WTC11 (cell line): ENCODE results near the gene FUBP3. TPM values are rescaled to one million over a fixed set of nuclear protein-coding genes. Genes with fewer than 3 reads are reported as not detected.

ENCODE experiments used
- ATAC-seq: fragments of 200-7000 bp; cut with Tn5 transposase; 2 replicates; pipeline ENCODE4 v1.10.0; 2021; ENCODE audit warnings: mild to moderate bottlenecking, moderate library complexity
- CTCF ChIA-PET: fragments of 300-600 bp; sonication (Branson Sonifier 250); formaldehyde crosslinking; loops from one replicate; lab custom pipeline; 2021; ENCODE audit warnings: antibody characterized with exemption; lab: Charles Lee
- POLR2A ChIA-PET: fragments of 350-600 bp; sonication (Branson Sonifier 250); formaldehyde crosslinking; loops from one replicate; lab custom pipeline; 2021; ENCODE audit warnings: antibody characterized with exemption; lab: Charles Lee
- DNase-seq: peaks from one replicate; pipeline ENCODE4 v3.0.0; 2021; ENCODE audit warnings: low spot score
- H3K27ac Mint-ChIP-seq: 2 replicates; pipeline ENCODE4 v1.8.0; 2021; ENCODE audit warnings: mixed read lengths
- H3K27me3 Mint-ChIP-seq: 2 replicates; pipeline ENCODE4 v1.8.0; 2021; ENCODE audit warnings: low read depth, mild to moderate bottlenecking, moderate library complexity, mixed read lengths
- H3K36me3 Mint-ChIP-seq: 2 replicates; pipeline ENCODE4 v1.8.0; 2021; ENCODE audit warnings: mixed read lengths
- H3K4me1 Mint-ChIP-seq: 2 replicates; pipeline ENCODE4 v1.8.0; 2022; ENCODE audit warnings: mixed read lengths
- H3K4me3 Mint-ChIP-seq: 2 replicates; pipeline ENCODE4 v1.8.0; 2021; ENCODE audit warnings: mild to moderate bottlenecking, moderate library complexity, mixed read lengths
- H3K9me3 Mint-ChIP-seq: 2 replicates; pipeline ENCODE4 v1.8.0; 2021; ENCODE audit warnings: mixed read lengths
- E2F4 ChIP-seq: sonication (generic); formaldehyde crosslinking; IDR thresholded peaks from 2 replicates; pipeline ENCODE4 v1.8.1; 2022; ENCODE audit warnings: low read depth, mild to moderate bottlenecking, moderate library complexity, missing genetic modification reagents, borderline replicate concordance
- E2F5 ChIP-seq: sonication (generic); formaldehyde crosslinking; IDR thresholded peaks from 2 replicates; pipeline ENCODE4 v1.8.1; 2022; ENCODE audit warnings: mild to moderate bottlenecking, moderate library complexity, missing genetic modification reagents
- ERG ChIP-seq: fragments of 250-450 bp; sonication (Bioruptor Pico); IDR thresholded peaks from 2 replicates; pipeline ENCODE4 v1.8.0; 2021; ENCODE audit warnings: mild to moderate bottlenecking
- ETV6 ChIP-seq: sonication (generic); formaldehyde crosslinking; IDR thresholded peaks from 2 replicates; pipeline ENCODE4 v1.8.1; 2022; ENCODE audit warnings: mild to moderate bottlenecking, missing genetic modification reagents
- FOXK1 ChIP-seq: sonication (generic); formaldehyde crosslinking; IDR thresholded peaks from 2 replicates; pipeline ENCODE4 v1.8.0; 2022; ENCODE audit warnings: mild to moderate bottlenecking, moderate library complexity, missing genetic modification reagents
- FOXP1 ChIP-seq: sonication (generic); formaldehyde crosslinking; IDR thresholded peaks from 2 replicates; pipeline ENCODE4 v1.8.0; 2022; ENCODE audit warnings: missing genetic modification reagents, mild to moderate bottlenecking, moderate library complexity, borderline replicate concordance
- GRHL2 ChIP-seq: fragments of 250-450 bp; sonication (Bioruptor Pico); IDR thresholded peaks from 2 replicates; pipeline ENCODE4 v1.8.0; 2022; ENCODE audit warnings: mild to moderate bottlenecking, moderate library complexity; ENCODE audit not compliant: insufficient replicate concordance, severe bottlenecking
- GTF2I ChIP-seq: fragments of 250-450 bp; sonication (Bioruptor Pico); conservative IDR thresholded peaks from 2 replicates; pipeline ENCODE4 v1.4.0; 2021; ENCODE audit warnings: mild to moderate bottlenecking
- IRF2 ChIP-seq: sonication (generic); formaldehyde crosslinking; IDR thresholded peaks from 2 replicates; pipeline ENCODE4 v1.8.0; 2022; ENCODE audit warnings: low read depth, missing genetic modification reagents, borderline replicate concordance
- KAT7 ChIP-seq: sonication (generic); formaldehyde crosslinking; IDR thresholded peaks from 2 replicates; pipeline ENCODE4 v1.8.1; 2023; ENCODE audit warnings: missing genetic modification reagents, mild to moderate bottlenecking, borderline replicate concordance
- MXD4 ChIP-seq: fragments of 250-450 bp; sonication (Bioruptor Pico); IDR thresholded peaks from 2 replicates; pipeline ENCODE4 v1.8.0; 2021; ENCODE audit warnings: mild to moderate bottlenecking, moderate library complexity, borderline replicate concordance
- MYBL2 ChIP-seq: sonication (generic); formaldehyde crosslinking; IDR thresholded peaks from 2 replicates; pipeline ENCODE4 v1.8.1; 2023; ENCODE audit warnings: mild to moderate bottlenecking, moderate library complexity, missing genetic modification reagents
- NFATC4 ChIP-seq: fragments of 250-450 bp; sonication (Bioruptor Pico); IDR thresholded peaks from 2 replicates; pipeline ENCODE4 v1.9.0; 2021; ENCODE audit warnings: mild to moderate bottlenecking
- PREB ChIP-seq: sonication (generic); formaldehyde crosslinking; IDR thresholded peaks from 2 replicates; pipeline ENCODE4 v1.8.1; 2022; ENCODE audit warnings: mild to moderate bottlenecking, missing genetic modification reagents, moderate library complexity, borderline replicate concordance
- PRRX2 ChIP-seq: fragments of 250-450 bp; sonication (Bioruptor Pico); IDR thresholded peaks from 2 replicates; pipeline ENCODE4 v1.8.0; 2021; ENCODE audit warnings: mild to moderate bottlenecking
- SMAD3 ChIP-seq: sonication (generic); formaldehyde crosslinking; IDR thresholded peaks from 2 replicates; pipeline ENCODE4 v1.8.0; 2022; ENCODE audit warnings: missing genetic modification reagents, mild to moderate bottlenecking, borderline replicate concordance
- SP1 ChIP-seq: sonication (generic); formaldehyde crosslinking; conservative IDR thresholded peaks from 2 replicates; pipeline ENCODE4 v1.8.1; 2022; ENCODE audit warnings: missing genetic modification reagents
- STAT6 ChIP-seq: sonication (generic); formaldehyde crosslinking; conservative IDR thresholded peaks from 2 replicates; pipeline ENCODE4 v1.8.1; 2023; ENCODE audit warnings: mild to moderate bottlenecking, low read depth, missing genetic modification reagents, moderate library complexity
- TCF7 ChIP-seq: sonication (generic); formaldehyde crosslinking; IDR thresholded peaks from 2 replicates; pipeline ENCODE4 v1.8.0; 2022; ENCODE audit warnings: mild to moderate bottlenecking, low read depth, missing genetic modification reagents, moderate library complexity
- ZBTB21 ChIP-seq: sonication (generic); formaldehyde crosslinking; IDR thresholded peaks from 2 replicates; pipeline ENCODE4 v1.8.1; 2023; ENCODE audit warnings: mild to moderate bottlenecking, missing genetic modification reagents, borderline replicate concordance
- ZNF121 ChIP-seq: sonication (generic); formaldehyde crosslinking; IDR thresholded peaks from 2 replicates; pipeline ENCODE4 v1.8.0; 2023; ENCODE audit warnings: missing genetic modification reagents
- ZNF219 ChIP-seq: sonication (generic); formaldehyde crosslinking; IDR thresholded peaks from 2 replicates; pipeline ENCODE4 v1.8.0; 2023; ENCODE audit warnings: missing genetic modification reagents, mild to moderate bottlenecking, borderline replicate concordance
- ZNF263 ChIP-seq: sonication (generic); formaldehyde crosslinking; IDR thresholded peaks from 2 replicates; pipeline ENCODE4 v1.8.1; 2022; ENCODE audit warnings: low read depth, mild to moderate bottlenecking, moderate library complexity, missing genetic modification reagents
- ZNF396 ChIP-seq: fragments of 250-450 bp; sonication (Bioruptor Pico); IDR thresholded peaks from 2 replicates; pipeline ENCODE4 v1.8.0; 2021; ENCODE audit warnings: mild to moderate bottlenecking, moderate library complexity, borderline replicate concordance
- ZNF423 ChIP-seq: fragments of 250-450 bp; sonication (Bioruptor Pico); IDR thresholded peaks from 2 replicates; pipeline ENCODE4 v2.1.2; 2022; ENCODE audit warnings: mild to moderate bottlenecking, moderate library complexity
- total RNA-seq: library from RNA; stranded (reverse); gene quantifications from 3 replicates; pipeline ENCODE4 v1.2.3, GENCODE V29; 2021
- TF ChIP-seq, protein P1 (sequence below): fragments of 250-450 bp; sonication (Bioruptor Pico); IDR thresholded peaks from 2 replicates; pipeline ENCODE4 v2.1.2; 2022; ENCODE audit warnings: mild to moderate bottlenecking, moderate library complexity

FUBP3 gene
- total RNA-seq, 1 experiment from 2014 or later: 83.0 TPM

DNA sequence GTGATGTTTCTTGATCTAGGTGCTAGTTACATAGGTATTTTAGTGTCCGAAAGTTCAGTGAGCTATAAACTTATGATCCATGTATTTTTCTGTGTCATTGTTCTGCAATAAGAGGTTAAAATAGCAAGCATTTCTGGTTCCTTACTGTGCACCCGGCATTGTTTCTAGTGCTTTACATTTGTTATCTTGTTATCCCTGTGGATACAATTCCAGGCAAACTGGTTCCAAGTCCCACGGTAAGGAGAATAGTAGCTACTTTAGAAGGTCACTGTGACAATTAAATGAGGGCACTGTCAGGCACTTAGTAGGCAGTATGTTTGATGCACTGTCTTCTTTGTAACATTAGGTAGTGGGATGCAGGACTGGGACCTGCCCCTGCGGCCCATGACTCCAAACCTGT is 9.0 kb downstream of the FUBP3 start (continued):
- TF ChIP-seq ZNF423 (CRISPR knock-in tag): no peak
- TF ChIP-seq, all 79 proteins: peak for 0

DNA sequence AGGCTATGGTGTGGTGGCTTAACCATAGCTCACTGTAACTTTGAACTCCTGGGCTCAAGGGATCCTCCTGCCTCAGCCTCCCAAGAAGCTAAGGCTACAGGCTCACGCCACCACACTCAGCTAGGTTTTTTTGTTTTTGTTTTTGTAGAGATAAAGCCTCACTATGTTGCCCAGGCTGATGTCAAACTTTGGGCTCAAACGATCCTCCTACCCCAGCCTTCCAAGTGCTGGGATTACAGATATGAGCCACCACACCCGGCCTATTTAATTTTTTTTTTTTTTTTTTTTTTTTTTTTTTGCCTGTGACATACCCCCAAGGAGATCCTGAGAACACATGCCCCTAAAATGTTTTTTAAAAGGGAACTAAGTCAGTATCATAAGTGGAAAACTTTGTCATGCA is 10.4 kb downstream of the FUBP3 start:
- no peak for ATAC-seq
- no peak for TF ChIP-seq FOXK1 (CRISPR knock-in tag)
- TF ChIP-seq GTF2I: no peak
- no peak for TF ChIP-seq ZBTB21 (CRISPR knock-in tag)
- no peak for TF ChIP-seq SMAD3 (CRISPR knock-in tag)
- no peak for TF ChIP-seq ZNF263 (CRISPR knock-in tag)
- TF ChIP-seq MXD4: no peak
- no peak for TF ChIP-seq PREB (CRISPR knock-in tag)
- no peak for TF ChIP-seq NFATC4 (CRISPR knock-in tag)
- no peak for TF ChIP-seq ZNF121 (CRISPR knock-in tag)
- TF ChIP-seq FOXP1: no peak
- no peak for TF ChIP-seq STAT6 (CRISPR knock-in tag)
- no peak for TF ChIP-seq E2F5 (CRISPR knock-in tag)
- no peak for TF ChIP-seq IRF2 (CRISPR knock-in tag)
- TF ChIP-seq TCF7: no peak
- no peak for TF ChIP-seq KAT7
- TF ChIP-seq ETV6 (CRISPR knock-in tag): no peak
- no peak for TF ChIP-seq SP1
- no peak for TF ChIP-seq ZNF396 (CRISPR knock-in tag)
- TF ChIP-seq GRHL2 (CRISPR knock-in tag): no peak
- POLR2A ChIA-PET: no interaction called here

GRCh38 chr9:130590305-130590704 is 10.9 kb downstream of the FUBP3 start:
- DNase-seq (no peak), ATAC-seq (no peak)
- Mint-ChIP-seq H3K36me3 (peaks cover 4% of the 10 kb centered on the region), H3K4me3 (no peak overlapping the region), H3K4me1 (peaks cover 6% of the 10 kb centered on the region; the same call in 1 of the 2 replicates), H3K27ac (peak overlapping the region; percentile 86), H3K27me3 (no peaks in the 10 kb centered on the region), H3K9me3 (no peaks in the 10 kb centered on the region)
- TF ChIP-seq, protein P1, sequence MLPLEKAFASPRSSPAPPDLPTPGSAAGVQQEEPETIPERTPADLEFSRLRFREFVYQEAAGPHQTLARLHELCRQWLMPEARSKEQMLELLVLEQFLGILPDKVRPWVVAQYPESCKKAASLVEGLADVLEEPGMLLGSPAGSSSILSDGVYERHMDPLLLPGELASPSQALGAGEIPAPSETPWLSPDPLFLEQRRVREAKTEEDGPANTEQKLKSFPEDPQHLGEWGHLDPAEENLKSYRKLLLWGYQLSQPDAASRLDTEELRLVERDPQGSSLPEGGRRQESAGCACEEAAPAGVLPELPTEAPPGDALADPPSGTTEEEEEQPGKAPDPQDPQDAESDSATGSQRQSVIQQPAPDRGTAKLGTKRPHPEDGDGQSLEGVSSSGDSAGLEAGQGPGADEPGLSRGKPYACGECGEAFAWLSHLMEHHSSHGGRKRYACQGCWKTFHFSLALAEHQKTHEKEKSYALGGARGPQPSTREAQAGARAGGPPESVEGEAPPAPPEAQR: no peak
- TF ChIP-seq ERG (CRISPR knock-in tag) (no peak), PRRX2 (CRISPR knock-in tag) (no peak), E2F4 (CRISPR knock-in tag) (no peak), ZNF219 (CRISPR knock-in tag) (no peak), MYBL2 (CRISPR knock-in tag) (no peak)
- ChIA-PET CTCF (no interaction called here), POLR2A (no interaction called here)

More for the DNA sequence above, 10.4 kb downstream of the FUBP3 start:
- DNase-seq: no peak
- H3K4me3 Mint-ChIP-seq: no peak overlapping the region
- no peaks in the 10 kb centered on the region for H3K27me3 Mint-ChIP-seq
- H3K9me3 Mint-ChIP-seq: no peaks in the 10 kb centered on the region
- CTCF ChIA-PET: no interaction called here
- no peak overlapping the region for H3K27ac Mint-ChIP-seq
- peaks cover 3% of the 10 kb centered on the region; the same call in 1 of the 2 replicates for H3K36me3 Mint-ChIP-seq
- H3K4me1 Mint-ChIP-seq: peaks cover 6% of the 10 kb centered on the region; the same call in 1 of the 2 replicates
